Measurements from ENCODE around the gene ITGB2.

ITGB2 gene

DNA sequence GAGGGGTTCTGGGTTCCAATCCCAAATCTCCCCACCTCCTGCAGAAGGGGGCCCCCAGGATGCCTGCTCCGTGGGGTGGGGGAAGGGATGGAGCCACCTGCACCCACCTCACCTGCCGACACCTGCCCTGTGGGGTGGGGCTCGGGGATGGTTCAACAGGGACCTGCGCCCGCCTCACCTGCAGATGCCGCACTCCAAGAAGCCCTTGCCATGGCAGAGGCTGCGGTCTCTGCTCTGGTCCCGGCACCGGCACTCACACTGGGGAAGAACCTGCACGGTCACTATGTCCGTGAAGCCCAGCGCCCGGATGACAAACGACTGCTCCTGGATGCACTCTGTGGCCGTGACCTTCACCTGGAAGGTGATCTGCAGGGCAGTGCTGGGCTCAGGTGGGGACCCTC, 29.1 kb downstream of the ITGB2 start:
- H3K4me3 ChIP-seq (ENCODE audit: low read depth, low read length) = no peak overlapping the region
- DNase-seq (ENCODE audit: low read depth) = no peak
- TF ChIP-seq, protein P1, sequence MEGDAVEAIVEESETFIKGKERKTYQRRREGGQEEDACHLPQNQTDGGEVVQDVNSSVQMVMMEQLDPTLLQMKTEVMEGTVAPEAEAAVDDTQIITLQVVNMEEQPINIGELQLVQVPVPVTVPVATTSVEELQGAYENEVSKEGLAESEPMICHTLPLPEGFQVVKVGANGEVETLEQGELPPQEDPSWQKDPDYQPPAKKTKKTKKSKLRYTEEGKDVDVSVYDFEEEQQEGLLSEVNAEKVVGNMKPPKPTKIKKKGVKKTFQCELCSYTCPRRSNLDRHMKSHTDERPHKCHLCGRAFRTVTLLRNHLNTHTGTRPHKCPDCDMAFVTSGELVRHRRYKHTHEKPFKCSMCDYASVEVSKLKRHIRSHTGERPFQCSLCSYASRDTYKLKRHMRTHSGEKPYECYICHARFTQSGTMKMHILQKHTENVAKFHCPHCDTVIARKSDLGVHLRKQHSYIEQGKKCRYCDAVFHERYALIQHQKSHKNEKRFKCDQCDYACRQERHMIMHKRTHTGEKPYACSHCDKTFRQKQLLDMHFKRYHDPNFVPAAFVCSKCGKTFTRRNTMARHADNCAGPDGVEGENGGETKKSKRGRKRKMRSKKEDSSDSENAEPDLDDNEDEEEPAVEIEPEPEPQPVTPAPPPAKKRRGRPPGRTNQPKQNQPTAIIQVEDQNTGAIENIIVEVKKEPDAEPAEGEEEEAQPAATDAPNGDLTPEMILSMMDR (conservative IDR thresholded peaks at IDR 0.05; ENCODE audit: low read depth, low read length) = no peak

DNA sequence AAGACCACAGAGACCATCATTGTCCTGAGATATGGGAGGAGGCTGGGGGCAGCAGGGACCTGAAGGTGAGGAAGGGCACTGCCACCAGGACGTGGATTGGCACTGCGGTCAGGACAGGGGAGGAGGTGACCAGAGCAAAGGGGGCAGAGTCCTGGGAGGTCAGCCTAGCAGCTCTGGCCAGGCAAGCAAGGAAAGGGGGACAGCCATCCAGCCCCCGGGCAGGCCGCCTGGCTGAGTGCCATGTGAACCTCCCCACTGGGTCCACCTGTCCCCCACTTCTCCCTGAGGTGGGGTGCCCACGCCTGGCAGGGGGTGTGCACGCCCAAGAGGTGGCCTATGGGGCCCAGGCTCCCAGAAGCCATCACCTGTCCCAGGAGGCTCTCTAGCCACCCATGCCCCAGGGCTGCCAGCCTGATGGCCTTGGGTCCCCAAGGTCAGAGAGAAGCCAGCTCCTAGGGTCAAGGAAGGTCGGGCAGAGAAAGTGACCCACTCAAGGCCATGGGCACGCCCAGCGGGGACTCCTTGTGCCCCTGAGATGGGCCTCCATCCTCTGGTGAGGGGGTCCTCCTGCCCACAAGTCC, 29.6 kb downstream of the ITGB2 start:
- DNase-seq (ENCODE audit: low read depth) = no peak
- no peak overlapping the region for H3K4me3 ChIP-seq (ENCODE audit: low read depth, low read length)
- TF ChIP-seq, protein P1 (conservative IDR thresholded peaks at IDR 0.05; ENCODE audit: low read depth, low read length) = no peak

- TF ChIP-seq, protein P1 (conservative IDR thresholded peaks at IDR 0.05; ENCODE audit: low read depth, low read length) = no peak
- no peak overlapping the region for H3K4me3 ChIP-seq (ENCODE audit: low read depth, low read length)
- DNase-seq (ENCODE audit: low read depth) = no peak
These were observed 30.3 kb downstream of the ITGB2 start for GRCh38 chr21:44890338-44890931.

GRCh38 chr21:44889625-44890337, 30.9 kb downstream of the ITGB2 start:
- TF ChIP-seq, protein P1 (conservative IDR thresholded peaks at IDR 0.05; ENCODE audit: low read depth, low read length) = no peak
- H3K4me3 ChIP-seq (ENCODE audit: low read depth, low read length) = no peak overlapping the region

DNA sequence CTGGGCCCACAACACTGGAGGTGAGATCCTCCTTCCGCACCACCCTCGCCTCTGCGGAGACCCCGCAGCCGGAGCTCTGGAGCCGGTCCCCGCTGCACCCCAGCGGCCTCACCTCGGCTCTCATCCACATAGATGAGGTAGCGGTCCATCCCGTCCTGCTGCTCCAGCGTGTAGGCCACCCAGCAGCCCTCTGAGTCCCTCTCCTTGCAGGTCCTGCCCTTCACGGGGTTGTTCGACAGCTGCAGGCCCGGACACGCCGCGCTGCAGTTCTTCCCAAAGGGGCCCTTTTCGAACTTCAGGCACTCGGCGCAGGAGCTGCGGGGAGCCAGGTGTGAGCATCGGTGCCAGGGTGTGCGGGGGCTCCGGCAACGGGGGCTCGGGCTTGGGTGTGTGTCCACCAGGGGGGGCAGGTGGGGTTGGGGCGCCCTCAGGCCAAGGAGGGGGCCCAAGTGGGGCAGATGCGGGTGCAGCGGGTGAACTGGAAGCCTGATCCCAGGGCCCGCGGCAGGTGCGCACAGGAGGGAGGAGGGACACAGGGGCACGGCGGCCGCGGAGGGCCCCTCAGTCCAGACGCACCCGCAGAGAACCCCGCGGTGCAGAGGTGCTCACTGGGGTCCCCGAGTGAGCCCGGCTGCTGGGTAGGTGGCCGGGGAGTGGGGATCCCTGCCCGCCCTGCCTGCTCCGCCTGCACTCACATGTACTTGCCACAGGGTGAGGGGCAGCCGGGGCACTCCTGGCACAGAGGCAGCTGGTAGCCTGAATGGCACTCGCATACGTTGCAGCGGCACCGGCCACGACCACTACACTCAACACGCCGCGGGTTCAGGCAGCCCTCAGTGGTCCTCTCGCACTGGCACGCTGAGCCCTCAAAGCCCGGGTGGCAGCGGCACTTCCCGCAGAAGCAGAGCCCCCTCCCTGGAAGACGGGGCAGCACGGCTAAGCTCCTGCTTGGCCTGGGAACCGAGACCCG, 31.8 kb downstream of the ITGB2 start:
- no peak overlapping the region for H3K4me3 ChIP-seq (ENCODE audit: low read depth, low read length)
- TF ChIP-seq, protein P1 (conservative IDR thresholded peaks at IDR 0.05; ENCODE audit: low read depth, low read length) = no peak

More at GRCh38 chr21:44889625-44890337, 30.9 kb downstream of the ITGB2 start:
- DNase-seq (ENCODE audit: low read depth) = no peak

GRCh38 chr21:44887807-44888580, 32.7 kb downstream of the ITGB2 start:
- no peak for DNase-seq (ENCODE audit: low read depth)

More for the DNA sequence above, 31.8 kb downstream of the ITGB2 start:
- DNase-seq (ENCODE audit: low read depth) = no peak

More at GRCh38 chr21:44887807-44888580, 32.7 kb downstream of the ITGB2 start:
- no peak overlapping the region for H3K4me3 ChIP-seq (ENCODE audit: low read depth, low read length)
- TF ChIP-seq, protein P1 (conservative IDR thresholded peaks at IDR 0.05; ENCODE audit: low read depth, low read length) = no peak
